OCI-LY3 (cell line): ENCODE results near the gene USP35.

Experiments used
- H2AFZ ChIP-seq: fragments of 200-600, 300-600 bp; shearing (Covaris generic); 2 replicates; pipeline ENCODE4 v1.6.0; 2014; ENCODE audit warnings: antibody characterized with exemption, low read depth, low read length
- H3K27ac ChIP-seq: fragments of 200-600, 300-600 bp; sonication (generic); 2 replicates; pipeline ENCODE4 v1.5.1; 2014; ENCODE audit warnings: mild to moderate bottlenecking, low read length, moderate library complexity, mixed read lengths
- H3K27me3 ChIP-seq: fragments of 200-600, 300-600 bp; sonication (generic); 2 replicates; pipeline ENCODE4 v1.6.1; 2014; ENCODE audit warnings: low read depth, low read length, mixed read lengths
- H3K36me3 ChIP-seq: fragments of 200-600, 300-600 bp; sonication (generic); replicated peaks from 2 replicates; pipeline ENCODE3; 2014; ENCODE audit warnings: low read depth, low read length, mixed read lengths
- H3K4me1 ChIP-seq: fragments of 300-600, 200-600 bp; sonication (generic); 2 replicates; pipeline ENCODE4 v1.6.1; 2014; ENCODE audit warnings: low read length, mixed read lengths
- H3K4me2 ChIP-seq: fragments of 200-600, 300-600 bp; sonication (generic); 2 replicates; pipeline ENCODE4 v1.6.1; 2014; ENCODE audit warnings: low read length, mixed read lengths
- H3K4me3 ChIP-seq: fragments of 300-600, 200-600 bp; sonication (generic); 2 replicates; pipeline ENCODE4 v1.5.1; 2014; ENCODE audit warnings: antibody characterized with exemption, mild to moderate bottlenecking, low read length, moderate library complexity
- H3K79me2 ChIP-seq: fragments of 300-600, 200-600 bp; shearing (Covaris generic); 2 replicates; pipeline ENCODE4 v1.6.1; 2014; ENCODE audit warnings: mild to moderate bottlenecking, low read length, mixed read lengths
- H3K9ac ChIP-seq: fragments of 300-600, 200-600 bp; shearing (Covaris generic); 2 replicates; pipeline ENCODE4 v1.6.0; 2014; ENCODE audit warnings: mild to moderate bottlenecking, low read length, moderate library complexity
- H3K9me3 ChIP-seq: fragments of 200-600, 300-600 bp; shearing (Covaris generic); 2 replicates; pipeline ENCODE4 v1.6.1; 2014; ENCODE audit warnings: low read length, mixed read lengths; ENCODE audit not compliant: insufficient read depth
- H4K20me1 ChIP-seq: fragments of 200-600, 300-600 bp; sonication (generic); 2 replicates; pipeline ENCODE4 v1.6.1; 2016; ENCODE audit warnings: low read length, mixed read lengths; ENCODE audit not compliant: insufficient read depth
- EZH2phosphoT487 ChIP-seq: fragments of 200-600 bp; shearing (Covaris generic); IDR thresholded peaks from 2 replicates; pipeline ENCODE4 v1.6.1; 2018; ENCODE audit warnings: antibody characterized with exemption, mixed run types, low read depth
- TF ChIP-seq, protein P1 (sequence below): fragments of 200-600, 300-600 bp; sonication (generic); IDR thresholded peaks from 2 replicates; pipeline ENCODE4 v1.5.1; 2014; ENCODE audit warnings: antibody characterized with exemption, low read length, low read depth

Gene USP35

DNA sequence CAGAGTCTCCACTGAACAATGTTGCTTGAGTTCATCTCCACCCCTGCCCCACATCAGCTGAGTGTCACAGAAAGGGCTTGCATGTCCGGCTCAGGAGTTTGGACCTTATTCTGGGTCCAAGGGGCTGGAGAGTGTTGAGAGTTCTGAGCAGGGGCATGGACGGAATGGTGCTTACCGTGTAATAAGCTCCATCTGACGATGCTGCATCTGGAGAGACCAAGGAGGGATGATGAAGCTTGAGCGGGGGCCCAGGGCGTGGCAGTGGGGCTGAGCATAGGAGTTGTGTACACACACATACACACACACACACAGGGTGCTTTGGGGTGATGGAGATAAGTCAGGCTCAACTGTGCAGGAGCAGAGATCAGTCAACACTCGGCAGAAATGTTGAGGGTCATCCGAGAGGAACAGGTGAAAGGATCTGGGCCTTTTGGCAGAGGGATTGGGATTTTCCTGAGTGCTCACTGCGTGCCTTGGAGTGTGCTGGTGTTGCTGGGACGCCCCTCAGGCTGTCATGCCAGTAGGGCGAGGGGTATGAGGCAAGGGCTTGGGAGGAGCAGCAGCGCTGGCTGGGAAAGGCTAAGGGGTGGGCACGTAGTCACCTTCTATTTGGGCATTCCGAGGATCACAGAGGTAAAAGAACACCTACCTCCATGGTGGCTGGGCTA, 2.3 kb downstream of the USP35 start:
- Histone ChIP-seq H3K27me3 (no peaks in the 10 kb centered on the region), H3K27ac (no peak overlapping the region), H4K20me1 (no peaks in the 10 kb centered on the region), H3K4me2 (no peak overlapping the region), H3K4me1 (peaks cover 22% of the 10 kb centered on the region), H3K36me3 (no peaks in the 10 kb centered on the region), H3K79me2 (no peaks in the 10 kb centered on the region), H3K9ac (no peak overlapping the region), H2AFZ (no peak overlapping the region), H3K9me3 (no peaks in the 10 kb centered on the region), H3K4me3 (no peak overlapping the region)
- no peak for TF ChIP-seq EZH2phosphoT487
- TF ChIP-seq, protein P1, sequence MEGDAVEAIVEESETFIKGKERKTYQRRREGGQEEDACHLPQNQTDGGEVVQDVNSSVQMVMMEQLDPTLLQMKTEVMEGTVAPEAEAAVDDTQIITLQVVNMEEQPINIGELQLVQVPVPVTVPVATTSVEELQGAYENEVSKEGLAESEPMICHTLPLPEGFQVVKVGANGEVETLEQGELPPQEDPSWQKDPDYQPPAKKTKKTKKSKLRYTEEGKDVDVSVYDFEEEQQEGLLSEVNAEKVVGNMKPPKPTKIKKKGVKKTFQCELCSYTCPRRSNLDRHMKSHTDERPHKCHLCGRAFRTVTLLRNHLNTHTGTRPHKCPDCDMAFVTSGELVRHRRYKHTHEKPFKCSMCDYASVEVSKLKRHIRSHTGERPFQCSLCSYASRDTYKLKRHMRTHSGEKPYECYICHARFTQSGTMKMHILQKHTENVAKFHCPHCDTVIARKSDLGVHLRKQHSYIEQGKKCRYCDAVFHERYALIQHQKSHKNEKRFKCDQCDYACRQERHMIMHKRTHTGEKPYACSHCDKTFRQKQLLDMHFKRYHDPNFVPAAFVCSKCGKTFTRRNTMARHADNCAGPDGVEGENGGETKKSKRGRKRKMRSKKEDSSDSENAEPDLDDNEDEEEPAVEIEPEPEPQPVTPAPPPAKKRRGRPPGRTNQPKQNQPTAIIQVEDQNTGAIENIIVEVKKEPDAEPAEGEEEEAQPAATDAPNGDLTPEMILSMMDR = no peak

DNA sequence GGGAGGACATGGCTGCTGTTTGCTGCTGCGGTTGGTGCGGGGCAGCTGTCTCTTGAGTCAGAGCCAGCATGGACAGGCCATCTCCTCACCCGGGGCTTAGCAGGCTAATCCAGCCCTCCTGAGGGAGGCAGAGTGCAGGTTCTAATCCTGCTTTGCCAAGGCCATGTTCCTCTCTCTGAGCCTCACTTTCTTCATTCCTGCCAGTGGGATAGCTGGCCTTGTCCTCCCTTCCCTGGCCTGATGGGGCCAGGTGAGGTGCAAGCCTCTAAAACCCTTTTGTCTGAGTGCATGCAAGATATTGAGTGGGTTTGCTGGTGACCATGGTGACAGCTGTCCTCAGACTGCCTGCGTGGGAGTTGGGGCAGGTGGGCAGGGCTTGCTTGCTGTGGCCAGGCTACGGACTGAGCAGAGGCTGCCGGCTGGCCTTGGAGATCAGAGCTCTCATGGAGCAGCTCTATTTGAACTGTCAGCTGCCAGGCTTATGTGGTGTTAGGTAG, 3.6 kb downstream of the USP35 start:
- Histone ChIP-seq H3K27me3 (no peaks in the 10 kb centered on the region), H3K36me3 (no peaks in the 10 kb centered on the region), H3K4me1 (peaks cover 21% of the 10 kb centered on the region), H3K9me3 (no peaks in the 10 kb centered on the region), H2AFZ (no peak overlapping the region), H4K20me1 (no peaks in the 10 kb centered on the region), H3K79me2 (no peaks in the 10 kb centered on the region), H3K27ac (no peak overlapping the region), H3K4me2 (no peak overlapping the region), H3K4me3 (no peak overlapping the region), H3K9ac (no peak overlapping the region)
- TF ChIP-seq, protein P1 = no peak
- no peak for TF ChIP-seq EZH2phosphoT487

DNA sequence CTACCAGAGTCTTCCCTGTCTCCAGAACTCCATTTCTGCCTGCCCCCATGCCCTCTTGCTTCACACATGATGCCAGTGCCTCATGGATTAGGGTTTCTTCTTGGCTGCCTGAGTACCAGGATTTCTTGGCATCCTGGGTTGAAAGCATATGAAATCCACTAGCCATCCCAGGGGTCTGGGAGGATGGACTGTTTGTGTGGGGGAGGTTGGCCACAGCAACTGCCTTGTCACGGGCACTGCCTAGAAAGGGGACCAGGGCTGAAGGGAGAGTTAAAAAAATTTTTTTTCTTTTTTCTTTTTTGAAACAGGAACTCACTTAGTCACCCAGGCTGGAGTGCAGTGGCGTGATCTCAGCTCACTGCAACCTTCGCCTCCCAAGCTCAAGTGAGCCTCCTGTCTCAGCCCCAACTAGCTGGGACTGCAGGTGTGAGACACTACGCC, 4.2 kb downstream of the USP35 start:
- H2AFZ ChIP-seq = no peak overlapping the region
- H3K36me3 ChIP-seq = no peaks in the 10 kb centered on the region
- H3K4me1 ChIP-seq = peaks cover 16% of the 10 kb centered on the region
- TF ChIP-seq, protein P1 = no peak
- no peak for TF ChIP-seq EZH2phosphoT487
- no peak overlapping the region for H3K4me2 ChIP-seq
- no peaks in the 10 kb centered on the region for H3K9me3 ChIP-seq
- H3K9ac ChIP-seq = no peak overlapping the region
- no peak overlapping the region for H3K4me3 ChIP-seq
- no peaks in the 10 kb centered on the region for H3K79me2 ChIP-seq
- no peak overlapping the region for H3K27ac ChIP-seq
- H3K27me3 ChIP-seq = no peaks in the 10 kb centered on the region
- H4K20me1 ChIP-seq = no peaks in the 10 kb centered on the region

GRCh38 chr11:78193806-78194205, 5.1 kb downstream of the USP35 start:
- Histone ChIP-seq H3K9me3 (no peaks in the 10 kb centered on the region), H3K4me3 (no peak overlapping the region), H3K79me2 (no peaks in the 10 kb centered on the region), H3K27ac (no peak overlapping the region), H3K4me1 (peaks cover 16% of the 10 kb centered on the region), H3K4me2 (no peak overlapping the region), H2AFZ (no peak overlapping the region), H3K9ac (no peak overlapping the region), H3K27me3 (no peaks in the 10 kb centered on the region), H3K36me3 (no peaks in the 10 kb centered on the region), H4K20me1 (no peaks in the 10 kb centered on the region)
- no peak for TF ChIP-seq EZH2phosphoT487
- TF ChIP-seq, protein P1 = no peak
